ENCODE measurements around the gene PCDHGB1.
"Not testable (repeated sequence)": the region's sequence is repeated elsewhere in the genome, so short reads cannot be mapped to it uniquely, and the experiment has no call there.

PCDHGB1 gene

GRCh38 chr5:141375444-141376155, 25.7 kb downstream of the PCDHGB1 start:
- DNase-seq; intact Hi-C loops (cut with DNase I): not testable (repeated sequence)

GRCh38 chr5:141382469-141383294, 32.8 kb downstream of the PCDHGB1 start, which contains the start of gene PCDHGA7:
TSS of gene PCDHGA7 (plus strand) at chr5:141382742. CDS start at chr5:141382900, 158 bp downstream.
- intact Hi-C loops (cut with DNase I) = no loop called here
- DNase-seq = no peak

DNA sequence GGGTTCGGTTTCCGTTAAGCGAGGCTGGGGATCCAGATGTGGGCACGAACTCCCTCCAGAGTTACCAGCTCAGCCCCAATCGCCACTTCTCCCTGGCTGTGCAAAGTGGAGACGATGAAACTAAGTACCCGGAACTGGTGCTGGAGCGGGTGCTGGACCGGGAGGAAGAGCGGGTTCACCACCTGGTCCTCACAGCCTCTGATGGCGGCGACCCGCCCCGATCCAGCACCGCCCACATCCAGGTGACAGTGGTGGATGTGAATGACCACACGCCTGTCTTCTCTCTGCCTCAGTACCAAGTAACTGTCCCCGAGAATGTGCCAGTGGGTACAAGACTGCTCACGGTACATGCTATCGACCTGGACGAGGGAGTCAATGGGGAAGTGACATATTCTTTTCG, 33.4 kb downstream of the PCDHGB1 start:
- intact Hi-C loops (cut with DNase I) = no loop called here

DNA sequence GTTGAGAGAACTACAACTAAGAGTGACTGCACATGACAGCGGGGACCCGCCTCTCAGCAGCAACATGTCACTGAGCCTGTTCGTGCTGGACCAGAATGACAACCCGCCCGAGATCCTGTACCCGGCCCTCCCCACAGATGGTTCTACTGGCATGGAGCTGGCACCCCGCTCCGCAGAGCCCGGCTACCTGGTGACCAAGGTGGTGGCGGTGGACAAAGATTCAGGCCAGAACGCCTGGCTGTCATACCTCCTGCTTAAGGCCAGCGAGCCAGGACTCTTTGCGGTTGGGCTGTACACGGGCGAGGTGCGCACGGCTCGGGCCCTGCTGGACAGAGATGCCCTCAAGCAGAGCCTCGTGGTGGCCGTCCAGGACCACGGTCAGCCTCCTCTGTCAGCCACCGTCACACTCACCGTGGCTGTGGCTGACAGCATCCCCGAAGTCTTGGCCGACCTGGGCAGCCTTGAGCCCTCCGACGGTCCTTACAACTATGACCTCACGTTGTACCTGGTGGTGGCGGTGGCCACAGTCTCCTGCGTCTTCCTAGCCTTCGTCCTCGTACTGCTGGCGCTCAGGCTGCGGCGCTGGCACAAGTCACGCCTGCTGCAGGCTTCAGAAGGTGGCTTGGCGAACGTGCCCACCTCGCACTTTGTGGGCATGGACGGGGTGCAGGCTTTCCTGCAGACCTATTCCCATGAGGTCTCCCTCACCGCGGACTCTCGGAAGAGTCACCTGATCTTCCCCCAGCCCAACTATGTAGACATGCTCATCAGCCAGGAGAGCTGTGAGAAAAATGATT, 34.8 kb downstream of the PCDHGB1 start:
- intact Hi-C loops (cut with DNase I) = no loop called here
- DNase-seq = no peak

More for the DNA sequence above, 33.4 kb downstream of the PCDHGB1 start:
- DNase-seq = no peak

- intact Hi-C loops (cut with DNase I) = not testable (repeated sequence)
Observed at GRCh38 chr5:141387557-141388311, 37.8 kb downstream of the PCDHGB1 start, which contains the start of gene PCDHGB4. TSS of gene PCDHGB4 (plus strand) at chr5:141387698. CDS start at chr5:141387885, 187 bp downstream.

DNA sequence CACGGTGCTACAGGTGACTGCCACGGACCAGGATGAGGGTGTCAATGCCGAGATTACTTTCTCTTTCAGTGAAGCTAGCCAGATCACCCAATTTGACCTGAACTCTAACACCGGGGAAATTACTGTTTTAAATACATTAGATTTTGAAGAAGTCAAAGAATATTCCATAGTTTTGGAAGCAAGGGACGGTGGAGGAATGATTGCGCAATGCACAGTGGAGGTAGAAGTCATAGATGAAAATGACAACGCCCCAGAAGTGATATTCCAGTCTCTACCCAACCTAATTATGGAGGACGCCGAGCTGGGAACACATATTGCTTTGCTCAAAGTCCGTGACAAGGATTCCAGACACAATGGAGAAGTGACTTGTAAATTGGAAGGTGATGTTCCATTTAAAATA, 38.8 kb downstream of the PCDHGB1 start:
- no peak for DNase-seq
- intact Hi-C loops (cut with DNase I) = no loop called here

More at GRCh38 chr5:141387557-141388311, 37.8 kb downstream of the PCDHGB1 start, which contains the start of gene PCDHGB4:
- DNase-seq = peak in 1 of 10 donors; percentile 63

GRCh38 chr5:141389153-141390042, 39.5 kb downstream of the PCDHGB1 start:
- peak in 1 of 10 donors; percentile 80 for DNase-seq
- intact Hi-C loops (cut with DNase I) = no loop called here

GRCh38 chr5:141392429-141393198, 42.7 kb downstream of the PCDHGB1 start, which contains the start of gene PCDHGA8:
TSS of gene PCDHGA8 (plus strand) at chr5:141392633. CDS start at chr5:141392814, 181 bp downstream.
- DNase-seq = no peak
- intact Hi-C loops (cut with DNase I) = no loop called here

GRCh38 chr5:141393267-141393666, 43.4 kb downstream of the PCDHGB1 start:
- intact Hi-C loops (cut with DNase I) = no loop called here
- no peak for DNase-seq

DNA sequence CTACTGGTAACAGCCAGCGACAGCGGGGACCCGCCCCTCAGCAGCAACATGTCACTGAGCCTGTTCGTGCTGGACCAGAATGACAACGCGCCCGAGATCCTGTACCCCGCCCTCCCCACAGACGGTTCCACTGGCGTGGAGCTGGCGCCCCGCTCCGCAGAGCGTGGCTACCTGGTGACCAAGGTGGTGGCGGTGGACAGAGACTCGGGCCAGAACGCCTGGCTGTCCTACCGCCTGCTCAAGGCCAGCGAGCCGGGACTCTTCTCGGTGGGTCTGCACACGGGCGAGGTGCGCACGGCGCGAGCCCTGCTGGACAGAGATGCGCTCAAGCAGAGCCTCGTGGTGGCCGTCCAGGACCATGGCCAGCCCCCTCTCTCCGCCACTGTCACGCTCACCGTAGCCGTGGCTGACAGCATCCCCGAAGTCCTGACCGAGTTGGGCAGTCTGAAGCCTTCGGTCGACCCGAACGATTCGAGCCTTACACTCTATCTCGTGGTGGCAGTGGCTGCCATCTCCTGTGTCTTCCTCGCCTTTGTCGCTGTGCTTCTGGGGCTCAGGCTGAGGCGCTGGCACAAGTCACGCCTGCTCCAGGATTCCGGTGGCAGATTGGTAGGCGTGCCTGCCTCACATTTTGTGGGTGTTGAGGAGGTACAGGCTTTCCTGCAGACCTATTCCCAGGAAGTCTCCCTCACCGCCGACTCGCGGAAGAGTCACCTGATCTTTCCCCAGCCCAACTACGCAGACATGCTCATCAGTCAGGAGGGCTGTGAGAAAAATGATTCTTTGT, 44.7 kb downstream of the PCDHGB1 start:
- peak in 1 of 10 donors; percentile 66 for DNase-seq
- intact Hi-C loops (cut with DNase I) = not testable (repeated sequence)

DNA sequence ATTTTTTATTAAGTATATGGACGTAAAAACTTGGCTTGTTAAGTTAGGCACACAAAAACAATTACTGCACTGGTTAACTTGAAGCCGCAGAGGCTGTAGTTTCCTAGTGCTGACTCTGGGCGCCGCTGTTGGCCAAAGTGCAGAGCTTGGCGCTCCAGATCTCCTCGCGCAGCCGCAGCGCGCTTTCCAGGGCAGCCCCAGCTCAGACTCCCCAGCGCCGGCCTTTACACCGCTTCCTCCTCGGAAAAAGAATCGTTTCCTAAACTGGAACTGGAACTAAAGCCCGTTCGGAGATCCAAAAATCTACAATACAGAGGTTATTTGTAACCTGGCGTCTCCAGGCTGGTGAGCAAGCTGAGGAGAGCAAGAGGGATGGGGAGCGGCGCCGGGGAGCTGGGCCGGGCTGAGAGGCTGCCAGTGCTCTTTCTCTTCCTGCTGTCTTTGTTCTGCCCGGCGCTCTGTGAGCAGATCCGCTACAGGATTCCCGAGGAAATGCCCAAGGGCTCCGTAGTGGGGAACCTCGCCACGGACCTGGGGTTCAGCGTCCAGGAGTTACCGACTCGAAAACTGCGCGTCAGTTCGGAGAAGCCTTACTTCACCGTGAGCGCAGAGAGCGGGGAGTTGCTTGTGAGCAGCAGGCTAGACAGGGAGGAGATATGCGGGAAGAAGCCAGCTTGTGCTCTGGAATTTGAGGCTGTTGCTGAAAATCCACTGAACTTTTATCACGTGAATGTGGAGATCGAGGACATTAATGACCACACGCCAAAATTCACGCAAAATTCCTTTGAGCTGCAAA, 48.1 kb downstream of the PCDHGB1 start, which contains the start of gene PCDHGB5:
TSS of gene PCDHGB5 (plus strand) at position 192 of the 796 bp plus-strand sequence. CDS start at position 373, 181 bp downstream.
- DNase-seq; intact Hi-C loops (cut with DNase I): not testable (repeated sequence)

- intact Hi-C loops (cut with DNase I) = no loop called here
Observed at GRCh38 chr5:141398608-141399007, 48.7 kb downstream of the PCDHGB1 start.

DNA sequence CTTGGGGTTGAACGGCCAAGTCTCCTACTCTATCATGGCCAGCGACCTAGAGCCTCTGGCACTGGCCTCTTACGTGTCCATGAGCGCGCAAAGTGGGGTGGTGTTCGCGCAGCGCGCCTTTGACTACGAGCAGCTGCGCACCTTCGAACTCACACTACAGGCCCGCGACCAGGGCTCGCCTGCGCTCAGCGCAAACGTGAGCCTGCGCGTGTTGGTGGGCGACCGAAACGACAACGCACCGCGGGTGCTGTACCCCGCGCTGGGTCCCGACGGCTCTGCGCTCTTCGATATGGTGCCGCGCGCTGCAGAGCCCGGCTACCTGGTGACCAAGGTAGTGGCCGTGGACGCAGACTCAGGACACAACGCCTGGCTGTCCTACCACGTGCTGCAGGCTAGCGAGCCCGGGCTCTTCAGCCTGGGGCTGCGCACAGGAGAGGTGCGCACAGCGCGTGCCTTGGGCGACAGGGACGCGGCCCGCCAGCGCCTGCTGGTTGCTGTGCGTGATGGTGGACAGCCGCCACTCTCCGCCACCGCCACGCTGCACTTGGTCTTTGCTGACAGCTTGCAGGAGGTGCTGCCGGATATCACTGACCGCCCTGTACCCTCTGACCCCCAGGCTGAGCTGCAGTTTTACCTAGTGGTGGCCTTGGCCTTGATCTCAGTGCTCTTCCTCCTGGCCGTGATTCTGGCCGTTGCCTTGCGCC, 49.8 kb downstream of the PCDHGB1 start:
- DNase-seq = peak in 2 of 10 donors; percentile 51 to 71
- intact Hi-C loops (cut with DNase I) = no loop called here

More at GRCh38 chr5:141398608-141399007, 48.7 kb downstream of the PCDHGB1 start:
- no peak for DNase-seq
